ENCODE measurements around the gene FZD2.
"Not testable (repeated sequence)": the region's sequence is repeated elsewhere in the genome, so short reads cannot be mapped to it uniquely, and the experiment has no call there.

FZD2 gene

DNA sequence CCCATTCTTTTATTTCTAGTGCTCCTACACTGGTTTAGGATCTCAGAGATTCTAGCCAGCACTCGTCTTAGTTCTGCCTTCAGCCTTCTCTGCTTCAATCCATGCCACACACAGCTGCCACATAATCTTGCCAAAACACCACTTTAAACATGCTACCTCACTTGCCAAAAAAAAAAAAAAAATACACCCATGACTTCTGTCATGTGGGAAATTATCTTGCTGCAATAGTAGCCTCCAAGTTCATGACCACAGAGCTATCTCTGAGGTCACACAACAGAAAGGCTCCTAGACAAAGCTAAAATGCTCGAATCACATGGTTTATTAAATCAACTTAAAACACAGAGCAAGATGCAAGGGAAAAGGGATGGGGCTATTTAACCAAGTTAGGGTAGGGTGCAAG, 18.1 kb downstream of the FZD2 start:
- DNase-seq (ENCODE audit: low read depth in 2 of 2): no peak

DNA sequence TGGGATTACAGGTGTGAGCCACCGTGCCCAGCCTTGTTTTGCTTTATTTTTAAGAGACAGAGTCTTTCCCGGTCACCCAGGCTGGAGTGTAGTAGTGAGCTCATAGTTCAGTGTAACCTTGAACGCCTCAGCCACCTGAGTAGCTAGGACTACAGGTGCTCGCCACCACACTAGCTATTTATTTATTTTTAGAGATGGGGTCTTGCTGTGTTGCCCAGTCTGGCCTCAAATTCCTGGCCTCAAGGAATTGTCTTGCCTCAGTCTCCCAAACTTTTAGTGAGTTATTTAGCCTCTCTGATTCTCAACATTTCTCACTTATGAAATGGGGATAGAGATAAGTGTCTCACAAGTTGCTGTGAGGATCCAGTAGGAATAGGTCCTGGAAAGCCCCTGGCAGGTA, 21.7 kb downstream of the FZD2 start:
- no peak for DNase-seq (ENCODE audit: low read depth in 2 of 2)

DNA sequence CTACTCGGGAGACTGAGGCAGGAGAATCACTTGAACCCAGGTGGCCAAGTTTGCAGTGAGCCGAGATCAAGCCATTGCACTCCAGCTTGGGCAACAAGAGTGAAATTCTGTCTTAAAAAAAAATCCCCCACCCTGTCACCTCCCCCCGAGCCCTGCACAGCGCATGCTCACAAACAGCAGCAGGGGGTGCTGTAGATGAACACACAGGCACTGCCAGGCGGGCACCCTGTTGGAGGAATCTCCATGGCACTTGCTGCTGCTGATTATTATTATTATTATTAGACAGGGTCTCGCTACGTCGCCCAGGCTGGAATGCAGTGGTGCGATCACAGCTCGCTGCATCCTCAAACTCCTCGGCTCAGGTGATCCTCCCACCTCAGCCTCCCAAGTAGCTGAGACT, 24.6 kb downstream of the FZD2 start:
- no peak for DNase-seq (ENCODE audit: low read depth in 2 of 2)

DNA sequence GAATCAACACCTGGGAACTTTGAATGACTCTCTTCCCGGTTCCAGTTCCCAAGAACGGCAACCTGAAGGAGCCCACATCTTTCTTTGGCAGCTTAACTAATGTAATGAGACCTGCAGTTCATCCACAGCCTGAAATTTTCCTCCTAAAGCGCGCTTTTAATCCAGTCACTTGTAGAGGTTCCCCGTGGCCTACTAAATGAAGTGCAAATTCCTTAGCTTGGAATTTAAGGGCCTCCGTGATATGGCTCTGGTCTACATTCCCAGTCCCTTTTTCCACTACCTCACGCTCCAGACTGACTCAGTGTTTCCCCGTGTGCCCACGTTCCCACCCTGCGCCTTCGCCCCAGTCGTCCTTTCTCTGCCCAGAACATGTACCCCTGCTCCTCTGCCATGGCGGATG, 27.2 kb downstream of the FZD2 start:
- DNase-seq (ENCODE audit: low read depth in 2 of 2): no peak

- no peak for DNase-seq (ENCODE audit: low read depth in 2 of 2)
Measured at GRCh38 chr17:44585315-44585714, 28.0 kb downstream of the FZD2 start.

DNA sequence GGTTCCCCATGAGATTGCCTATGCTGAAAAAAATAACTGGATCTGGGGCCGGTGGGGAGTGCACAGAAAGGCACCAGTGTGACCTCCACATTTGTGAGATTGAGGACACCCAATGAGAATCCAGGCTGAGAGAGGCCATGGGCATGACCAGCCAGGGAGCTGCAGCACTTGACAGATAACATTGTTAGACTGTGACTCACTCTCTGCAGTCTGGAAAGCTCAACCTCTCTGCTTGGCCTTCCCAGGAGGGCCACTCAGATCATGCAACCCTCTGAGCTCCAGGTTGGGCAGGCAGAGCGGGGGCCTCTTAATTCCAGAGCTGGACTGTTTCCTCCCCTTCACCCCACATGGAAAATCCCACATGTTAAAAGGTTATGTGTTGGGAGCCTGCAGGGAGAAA, 30.1 kb downstream of the FZD2 start:
- DNase-seq (ENCODE audit: low read depth in 2 of 2): no peak

DNA sequence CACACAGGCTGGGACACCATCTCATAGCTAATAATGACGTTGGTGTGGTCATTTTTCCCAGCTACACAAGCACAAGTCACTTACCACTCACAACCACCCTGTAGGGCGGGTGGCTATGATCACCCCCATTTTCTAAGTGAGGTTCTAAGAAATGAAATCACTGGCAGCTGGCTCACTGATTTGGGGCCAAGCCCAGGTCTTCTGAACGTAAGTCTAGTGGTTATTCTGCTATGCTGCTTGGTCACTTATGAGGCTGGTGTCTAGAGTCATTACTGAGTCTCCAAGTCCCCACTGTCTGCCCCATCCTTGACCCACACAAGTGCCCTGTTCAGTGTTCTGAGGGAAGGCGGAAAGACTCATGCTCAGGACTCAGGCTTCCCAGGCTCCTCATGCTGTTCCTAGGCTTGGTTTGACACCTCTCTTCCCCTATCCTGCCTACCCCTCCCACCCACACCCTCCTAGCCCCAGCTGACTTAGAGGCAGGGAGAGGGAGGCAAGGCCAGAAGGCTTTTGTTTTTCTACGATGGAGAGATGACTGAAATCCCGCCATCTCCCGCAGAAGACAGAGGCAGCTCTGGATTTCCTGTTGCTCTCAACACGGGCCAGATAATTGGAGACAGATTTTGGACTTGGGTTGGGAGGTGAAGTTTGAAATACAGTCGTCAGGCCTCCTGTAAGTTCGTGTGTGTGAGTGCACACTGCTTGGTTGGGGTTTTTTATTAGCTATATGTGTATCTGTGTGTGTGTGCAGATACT, 32.2 kb downstream of the FZD2 start:
- no peak for DNase-seq (ENCODE audit: low read depth in 2 of 2)

- DNase-seq (ENCODE audit: low read depth in 2 of 2): not testable (repeated sequence)
Measured at GRCh38 chr17:44590072-44590462, 32.8 kb downstream of the FZD2 start.

DNA sequence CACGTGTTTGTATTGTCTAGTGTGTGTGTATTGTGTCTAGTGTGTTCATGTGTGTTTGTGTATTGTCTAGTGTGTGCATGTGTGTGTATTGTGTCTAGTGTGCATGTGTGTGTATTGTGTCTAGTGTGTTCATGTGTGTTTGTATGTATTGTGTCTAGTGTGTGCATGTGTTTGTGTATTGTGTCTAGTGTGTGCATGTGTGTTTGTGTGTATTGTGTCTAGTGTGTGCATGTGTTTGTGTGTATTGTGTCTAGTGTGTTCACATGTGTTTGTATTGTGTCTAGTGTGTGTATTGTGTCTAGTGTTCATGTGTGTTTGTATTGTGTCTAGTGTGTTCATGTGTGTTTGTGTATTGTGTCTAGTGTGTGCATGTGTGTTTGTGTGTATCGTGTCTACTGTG, 33.5 kb downstream of the FZD2 start:
- not testable (repeated sequence) for DNase-seq (ENCODE audit: low read depth in 2 of 2)

DNA sequence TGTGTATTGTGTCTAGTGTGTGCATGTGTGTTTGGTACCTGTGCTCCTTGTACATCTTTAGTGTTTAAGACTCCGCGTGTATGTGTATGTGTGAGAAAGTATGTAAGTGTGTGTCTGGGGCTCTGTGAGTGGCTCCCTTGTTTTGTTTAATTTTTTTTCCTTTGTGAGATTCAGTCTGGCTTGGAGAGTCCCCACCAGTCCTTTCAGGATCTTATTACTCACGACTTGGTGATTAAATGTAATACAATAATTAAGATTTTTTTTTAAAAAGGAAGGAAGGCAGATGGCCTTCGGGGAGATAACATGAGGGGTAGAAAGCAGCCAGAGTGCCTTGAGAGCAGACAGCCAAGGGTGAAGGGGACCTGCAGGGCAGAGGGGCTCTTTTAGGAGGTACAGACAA, 33.9 kb downstream of the FZD2 start:
- no peak for DNase-seq (ENCODE audit: low read depth in 2 of 2)

DNA sequence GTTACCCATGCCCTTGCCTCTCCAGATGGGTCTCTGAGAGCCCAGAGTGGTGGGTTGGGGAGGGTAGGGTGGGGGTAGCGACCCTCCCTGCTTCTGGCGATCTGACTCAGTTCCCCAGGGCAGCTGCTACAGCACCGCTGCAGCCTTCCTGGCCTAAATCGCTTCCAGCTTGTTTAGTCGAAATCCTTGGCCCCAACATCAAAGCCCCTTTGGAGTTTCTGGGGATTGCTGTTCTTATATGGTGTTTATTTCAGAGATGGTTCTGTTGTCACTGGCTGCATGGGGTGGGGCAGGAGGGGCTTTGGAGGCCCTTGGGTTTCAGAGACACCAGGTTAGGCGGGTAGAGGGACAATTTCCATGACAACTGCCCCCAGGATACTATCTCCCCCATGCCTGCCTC, 35.9 kb downstream of the FZD2 start:
- DNase-seq (ENCODE audit: low read depth in 2 of 2): no peak

- DNase-seq (ENCODE audit: low read depth in 2 of 2): no peak
Measured at GRCh38 chr17:44595216-44595775, 38.0 kb downstream of the FZD2 start.

DNA sequence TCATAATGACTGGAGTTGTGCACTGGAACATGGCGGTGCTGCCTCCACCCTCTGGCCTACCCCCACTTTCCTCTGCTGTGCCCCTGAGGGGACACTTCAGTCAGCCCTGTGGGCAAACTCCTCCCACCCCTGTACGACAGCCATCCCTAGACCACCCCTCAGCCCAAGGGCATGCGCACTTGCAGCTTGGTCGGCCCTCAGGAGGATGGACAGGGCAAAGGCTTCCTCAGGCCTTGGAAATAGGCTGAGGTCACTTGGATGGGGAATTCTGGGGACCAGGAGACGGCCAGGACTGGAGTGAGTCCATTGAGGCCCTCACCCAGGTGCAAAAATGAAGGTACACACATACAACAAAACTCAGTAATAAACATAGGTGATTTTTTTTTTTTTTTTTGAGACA, 41.0 kb downstream of the FZD2 start:
- no peak for DNase-seq (ENCODE audit: low read depth in 2 of 2)

DNA sequence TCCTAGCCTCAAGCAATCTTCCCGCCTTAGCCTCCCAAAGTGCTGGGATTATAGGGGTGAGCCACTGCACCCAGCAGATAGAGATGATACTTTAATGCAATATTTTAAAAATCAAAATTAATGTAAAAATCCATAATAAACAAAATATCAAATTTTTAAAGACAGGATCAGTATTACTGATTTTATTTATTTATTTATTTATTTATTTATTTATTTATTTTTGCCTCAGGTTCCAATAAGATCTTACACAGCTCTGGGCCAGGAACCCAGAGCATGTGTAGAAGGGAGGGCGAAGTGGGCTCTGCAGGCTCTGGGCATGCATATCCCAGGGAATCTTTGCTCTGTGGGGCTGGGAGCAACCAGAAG, 41.6 kb downstream of the FZD2 start:
- no peak for DNase-seq (ENCODE audit: low read depth in 2 of 2)

- no peak for DNase-seq (ENCODE audit: low read depth in 2 of 2)
Measured at GRCh38 chr17:44599298-44600175, 42.3 kb downstream of the FZD2 start.

- DNase-seq (ENCODE audit: low read depth in 2 of 2): no peak
Measured at GRCh38 chr17:44601539-44601938, 44.3 kb downstream of the FZD2 start.

- no peak for DNase-seq (ENCODE audit: low read depth in 2 of 2)
Measured at GRCh38 chr17:44601973-44602372, 44.7 kb downstream of the FZD2 start.

GRCh38 chr17:44602390-44602789, 45.1 kb downstream of the FZD2 start:
- no peak for DNase-seq (ENCODE audit: low read depth in 2 of 2)

- no peak for DNase-seq (ENCODE audit: low read depth in 2 of 2)
Measured at GRCh38 chr17:44602970-44603369, 45.7 kb downstream of the FZD2 start.

DNA sequence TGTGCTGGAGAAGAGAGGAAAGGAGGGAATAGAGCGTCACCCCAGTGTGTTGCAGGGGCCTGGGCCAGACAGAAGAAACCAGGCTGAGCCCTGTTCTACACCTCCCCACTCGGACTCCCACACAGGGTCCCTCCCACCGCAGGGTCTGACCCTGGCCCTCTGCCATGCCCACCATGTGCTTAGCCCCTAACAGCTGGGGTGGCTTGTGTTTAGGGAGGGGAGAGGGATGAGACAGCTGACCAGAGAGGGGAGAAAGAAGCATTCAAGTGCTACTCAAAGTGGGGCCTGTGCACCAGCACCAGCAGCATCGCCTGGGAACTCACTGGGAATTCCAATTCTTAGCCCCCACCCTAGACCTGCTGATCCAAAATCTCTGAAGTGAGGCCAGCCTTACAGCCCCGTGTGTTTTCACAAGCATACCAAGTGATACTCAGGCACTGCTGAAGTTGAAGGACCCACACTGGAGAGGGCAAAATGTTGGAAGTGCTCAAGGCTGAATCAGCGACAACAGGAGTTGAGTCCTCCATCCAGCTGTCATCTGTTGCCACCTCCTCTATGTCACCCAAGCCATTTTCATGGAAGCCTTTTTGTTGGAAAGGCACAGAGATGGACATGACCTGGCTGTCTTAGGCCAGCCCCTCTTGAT, 47.0 kb downstream of the FZD2 start:
- no peak for DNase-seq (ENCODE audit: low read depth in 2 of 2)

- DNase-seq (ENCODE audit: low read depth in 2 of 2): no peak
Measured at GRCh38 chr17:44604768-44605485, 47.6 kb downstream of the FZD2 start.

DNA sequence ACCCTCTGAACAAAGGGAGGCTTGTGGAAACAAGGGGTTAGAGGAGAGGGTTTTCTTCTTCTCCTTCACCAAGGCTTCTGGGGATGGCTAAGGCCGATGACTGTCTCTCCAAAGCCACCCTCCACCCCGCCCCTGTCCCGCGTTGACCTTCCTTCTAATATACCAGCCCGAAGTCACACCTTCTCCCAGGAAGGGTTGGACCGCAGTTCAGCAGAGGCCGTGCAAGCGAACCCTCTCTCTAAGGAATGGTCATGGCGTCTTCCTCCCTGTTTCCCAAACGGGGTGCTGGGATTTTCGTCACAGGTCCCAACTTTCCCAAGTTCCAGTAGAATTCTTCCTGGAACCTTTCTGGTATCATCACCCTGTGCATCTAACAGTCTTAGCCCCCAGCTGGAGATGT, 49.4 kb downstream of the FZD2 start:
- no peak for DNase-seq (ENCODE audit: low read depth in 2 of 2)
